NCI-H1436 (cell line): ENCODE measurements around the gene SLC6A19.

ENCODE experiments used
- DNase-seq: peaks from one replicate; lab custom pipeline; 2025; lab: John Stamatoyannopoulos, UW

Gene SLC6A19

GRCh38 chr5:1180841-1181271 is 20.5 kb upstream of the SLC6A19 start:
- DNase-seq, result no peak

- no peak for DNase-seq
Measured at GRCh38 chr5:1181451-1182359, 19.7 kb upstream of the SLC6A19 start.

GRCh38 chr5:1182360-1182632 is 19.1 kb upstream of the SLC6A19 start:
- no peak for DNase-seq

- DNase-seq, result no peak
Measured at GRCh38 chr5:1182633-1183423, 18.6 kb upstream of the SLC6A19 start.

- DNase-seq, result no peak
Measured at GRCh38 chr5:1183424-1184162, 17.8 kb upstream of the SLC6A19 start.

GRCh38 chr5:1184163-1184470 is 17.3 kb upstream of the SLC6A19 start:
- DNase-seq, result no peak

- no peak for DNase-seq
Measured at GRCh38 chr5:1184481-1184880, 16.9 kb upstream of the SLC6A19 start.

GRCh38 chr5:1185038-1185627 is 16.3 kb upstream of the SLC6A19 start:
- no peak for DNase-seq

GRCh38 chr5:1185629-1186350 is 15.6 kb upstream of the SLC6A19 start:
- no peak for DNase-seq

GRCh38 chr5:1186351-1187233 is 14.8 kb upstream of the SLC6A19 start:
- DNase-seq, result no peak

GRCh38 chr5:1187234-1187949 is 14.0 kb upstream of the SLC6A19 start:
- no peak for DNase-seq

GRCh38 chr5:1187950-1188334 is 13.5 kb upstream of the SLC6A19 start:
- DNase-seq, result no peak

GRCh38 chr5:1188464-1188863 is 12.9 kb upstream of the SLC6A19 start:
- DNase-seq, result no peak

- no peak for DNase-seq
Measured at GRCh38 chr5:1189269-1189668, 12.1 kb upstream of the SLC6A19 start.

- no peak for DNase-seq
Measured at GRCh38 chr5:1190278-1190677, 11.1 kb upstream of the SLC6A19 start.

- no peak for DNase-seq
Measured at GRCh38 chr5:1190837-1191239, 10.6 kb upstream of the SLC6A19 start.

- DNase-seq, result no peak
Measured at GRCh38 chr5:1192971-1193590, 8.3 kb upstream of the SLC6A19 start.

- DNase-seq, result no peak
Measured at GRCh38 chr5:1193591-1193985, 7.8 kb upstream of the SLC6A19 start.

GRCh38 chr5:1194378-1194777 is 7.0 kb upstream of the SLC6A19 start:
- DNase-seq, result no peak

- DNase-seq, result no peak
Measured at GRCh38 chr5:1195439-1195838, 6.0 kb upstream of the SLC6A19 start.
